C4-2B (cell line): Measurements from ENCODE around the gene ITGA5.

Experiments used
- CTCF ChIP-seq: fragments of 450-650 bp; conservative IDR thresholded peaks from 2 replicates; pipeline ENCODE4 v1.5.1; 2017; ENCODE audit warnings: mild to moderate bottlenecking
- ZFX ChIP-seq: fragments of 450-650 bp; IDR thresholded peaks from 2 replicates; pipeline ENCODE4 v1.6.1; 2017

- TF ChIP-seq CTCF (peak; percentile 88), ZFX (no peak)
These were observed 24.8 kb downstream of the ITGA5 start for GRCh38 chr12:54394281-54394719.
